ENCODE results near the gene LYPD6. TPM values are rescaled to one million over a fixed set of nuclear protein-coding genes. Genes with fewer than 3 reads are reported as not detected.

Gene LYPD6
- total and polyA plus RNA-seq, 2 donors from 2014 or later, result 1.1 to 2.2 TPM

- Histone ChIP-seq H3K27me3 (ENCODE audit: control insufficient read depth, insufficient read depth, low read length) (no peaks in the 10 kb centered on the region), H3K4me3 (ENCODE audit: low read length in 3 of 3) (no peak overlapping the region), H3K9me3 (ENCODE audit: control insufficient read depth in 2 of 3, insufficient read depth in 1 of 3, low read length in 3 of 3) (no peaks in the 10 kb centered on the region), H3K4me1 (ENCODE audit: control insufficient read depth in 2 of 3, insufficient read depth in 2 of 3, low read depth in 1 of 3, low read length in 3 of 3) (no peaks in the 10 kb centered on the region), H3K27ac (ENCODE audit: low read depth in 2 of 2, low read length in 2 of 2) (no peak overlapping the region), H3K9ac (ENCODE audit: low read length in 3 of 3) (no peak overlapping the region), H3K36me3 (ENCODE audit: control insufficient read depth in 2 of 3, insufficient read depth in 3 of 3, low read length in 3 of 3) (no peaks in the 10 kb centered on the region)
- intact Hi-C loops (cut with DNase I), result no loop called here
- no peak for TF ChIP-seq CTCF (IDR thresholded peaks at IDR 0.05; ENCODE audit: borderline replicate concordance, extremely low read depth, insufficient read depth)
- FAIRE-seq (no peak), DNase-seq (no peak)
Observed at GRCh38 chr2:149441255-149441654, 110.9 kb downstream of the LYPD6 start.

- Histone ChIP-seq H3K4me1 (ENCODE audit: control insufficient read depth in 2 of 3, insufficient read depth in 2 of 3, low read depth in 1 of 3, low read length in 3 of 3) (no peaks in the 10 kb centered on the region), H3K9me3 (ENCODE audit: control insufficient read depth in 2 of 3, insufficient read depth in 1 of 3, low read length in 3 of 3) (no peaks in the 10 kb centered on the region), H3K36me3 (ENCODE audit: control insufficient read depth in 2 of 3, insufficient read depth in 3 of 3, low read length in 3 of 3) (no peaks in the 10 kb centered on the region), H3K27me3 (ENCODE audit: control insufficient read depth, insufficient read depth, low read length) (no peaks in the 10 kb centered on the region), H3K9ac (ENCODE audit: low read length in 3 of 3) (no peak overlapping the region), H3K4me3 (ENCODE audit: low read length in 3 of 3) (no peak overlapping the region), H3K27ac (ENCODE audit: low read depth in 2 of 2, low read length in 2 of 2) (no peak overlapping the region)
- intact Hi-C loops (cut with DNase I), result no loop called here
- FAIRE-seq (no peak), DNase-seq (no peak)
- TF ChIP-seq CTCF (IDR thresholded peaks at IDR 0.05; ENCODE audit: borderline replicate concordance, extremely low read depth, insufficient read depth), result no peak
Observed at GRCh38 chr2:149442346-149442745, 112.0 kb downstream of the LYPD6 start.

- H3K4me3 ChIP-seq (ENCODE audit: low read length in 3 of 3), result no peak overlapping the region
- TF ChIP-seq CTCF (IDR thresholded peaks at IDR 0.05; ENCODE audit: borderline replicate concordance, extremely low read depth, insufficient read depth), result no peak
- no peak for FAIRE-seq
Observed at GRCh38 chr2:149443150-149443549, 112.8 kb downstream of the LYPD6 start.

GRCh38 chr2:149446748-149447147, 116.4 kb downstream of the LYPD6 start:
- H3K4me3 ChIP-seq (ENCODE audit: low read length in 3 of 3), result no peak overlapping the region
- H3K36me3 ChIP-seq (ENCODE audit: control insufficient read depth in 2 of 3, insufficient read depth in 3 of 3, low read length in 3 of 3), result no peaks in the 10 kb centered on the region
- no peak overlapping the region for H3K27ac ChIP-seq (ENCODE audit: low read depth in 2 of 2, low read length in 2 of 2)
- H3K4me1 ChIP-seq (ENCODE audit: control insufficient read depth in 2 of 3, insufficient read depth in 2 of 3, low read depth in 1 of 3, low read length in 3 of 3), result no peaks in the 10 kb centered on the region
- H3K9ac ChIP-seq (ENCODE audit: low read length in 3 of 3), result no peak overlapping the region
- no peak for TF ChIP-seq CTCF (IDR thresholded peaks at IDR 0.05; ENCODE audit: borderline replicate concordance, extremely low read depth, insufficient read depth)
- DNase-seq, result no peak
- intact Hi-C loops (cut with DNase I), result no loop called here
- no peaks in the 10 kb centered on the region for H3K9me3 ChIP-seq (ENCODE audit: control insufficient read depth in 2 of 3, insufficient read depth in 1 of 3, low read length in 3 of 3)
- FAIRE-seq, result no peak
- no peaks in the 10 kb centered on the region for H3K27me3 ChIP-seq (ENCODE audit: control insufficient read depth, insufficient read depth, low read length)

More at GRCh38 chr2:149443150-149443549, 112.8 kb downstream of the LYPD6 start:
- DNase-seq, result no peak
- Histone ChIP-seq H3K9me3 (ENCODE audit: control insufficient read depth in 2 of 3, insufficient read depth in 1 of 3, low read length in 3 of 3) (no peaks in the 10 kb centered on the region), H3K27me3 (ENCODE audit: control insufficient read depth, insufficient read depth, low read length) (no peaks in the 10 kb centered on the region), H3K27ac (ENCODE audit: low read depth in 2 of 2, low read length in 2 of 2) (no peak overlapping the region), H3K36me3 (ENCODE audit: control insufficient read depth in 2 of 3, insufficient read depth in 3 of 3, low read length in 3 of 3) (no peaks in the 10 kb centered on the region), H3K9ac (ENCODE audit: low read length in 3 of 3) (no peak overlapping the region), H3K4me1 (ENCODE audit: control insufficient read depth in 2 of 3, insufficient read depth in 2 of 3, low read depth in 1 of 3, low read length in 3 of 3) (no peaks in the 10 kb centered on the region)
- intact Hi-C loops (cut with DNase I), result no loop called here

All from kidney (tissue), 14 donors.